Activated CD4-positive, alpha-beta memory T cell treated with anti-CD3 and anti-CD28 coated beads for 36 hours (primary cell): Measurements from ENCODE around the gene APOBEC3C. TPM values are rescaled to one million over a fixed set of nuclear protein-coding genes. Genes with fewer than 3 reads are reported as not detected.

Experiments
- total RNA-seq, 2 experiments: library from RNA; stranded (reverse); gene quantifications; one replicate each; pipeline ENCODE4 v1.2.3, GENCODE V29; 2021

APOBEC3C gene
- total RNA-seq, 2 experiments from 2014 or later = 141 to 142 TPM

Other genes with a start within 250 kb of the APOBEC3C start
- gene DNAL4, start 220.1 kb upstream of the APOBEC3C start, total RNA-seq = 1 to 10 TPM; 7.7 to 8.3 TPM
- gene NPTXR, start 170.2 kb upstream of the APOBEC3C start, total RNA-seq = 1 to 10 TPM; 1.9 to 2.5 TPM
- gene CBX6, start 142.0 kb upstream of the APOBEC3C start, total RNA-seq = 100 to 1,000 TPM; 116 to 117 TPM
- gene APOBEC3A, start 56.6 kb upstream of the APOBEC3C start, total RNA-seq = under 1 TPM in 1 of 2 experiments, not detected in 1; 0.17 TPM
- gene APOBEC3B, start 31.9 kb upstream of the APOBEC3C start, total RNA-seq = 10 to 100 TPM; 43.9 to 44.3 TPM
- gene APOBEC3D, start 6.9 kb downstream of the APOBEC3C start, total RNA-seq = 10 to 100 TPM; 54.1 to 54.5 TPM
- 10 to 100 TPM; 33.4 to 34.9 TPM for gene APOBEC3F, start 26.6 kb downstream of the APOBEC3C start, total RNA-seq
- gene APOBEC3G, start 63.0 kb downstream of the APOBEC3C start, total RNA-seq = 100 to 1,000 TPM; 106 to 108 TPM
- 10 to 100 TPM; 23.6 to 25.3 TPM for gene APOBEC3H, start 83.0 kb downstream of the APOBEC3C start, total RNA-seq
- gene CBX7, start 138.4 kb downstream of the APOBEC3C start, total RNA-seq = 10 to 100 TPM; 35.7 to 37.7 TPM
- gene PDGFB, start 230.7 kb downstream of the APOBEC3C start, total RNA-seq = 10 to 100 TPM; 11.7 to 13.3 TPM